Endodermal cell (in vitro differentiated cells): ENCODE results near the gene BTNL9. TPM values are rescaled to one million over a fixed set of nuclear protein-coding genes. Genes with fewer than 3 reads are reported as not detected.

Experiments used
- DNase-seq: peaks from one replicate; pipeline ENCODE4 v3.0.0-alpha.2; 2017
- H3K27ac ChIP-seq: 2 replicates; pipeline ENCODE4 v1.5.1; 2013; ENCODE audit warnings: mild to moderate bottlenecking, low read depth, low read length, moderate library complexity
- H3K27me3 ChIP-seq: 2 replicates; pipeline ENCODE4 v1.6.1; 2013; ENCODE audit warnings: mild to moderate bottlenecking, low read length, moderate library complexity; ENCODE audit not compliant: insufficient read depth, control insufficient read depth, poor library complexity, severe bottlenecking
- H3K36me3 ChIP-seq: 2 replicates; pipeline ENCODE4 v1.7.0; 2013; ENCODE audit warnings: mild to moderate bottlenecking, low read length, moderate library complexity; ENCODE audit not compliant: control insufficient read depth, insufficient read depth
- H3K4me1 ChIP-seq: one replicate; pipeline ENCODE4 v1.7.0; 2013; ENCODE audit warnings: low read length; ENCODE audit not compliant: control insufficient read depth, insufficient read depth
- H3K4me3 ChIP-seq: 2 replicates; pipeline ENCODE4 v1.5.1; 2013; ENCODE audit warnings: mild to moderate bottlenecking, low read length, moderate library complexity
- H3K9ac ChIP-seq: 2 replicates; pipeline ENCODE4 v1.6.1; 2013; ENCODE audit warnings: mild to moderate bottlenecking, low read length, moderate library complexity; ENCODE audit not compliant: poor library complexity, severe bottlenecking; ENCODE audit errors: extremely low read depth
- H3K9me3 ChIP-seq: 2 replicates; pipeline ENCODE4 v1.6.1; 2013; ENCODE audit warnings: mild to moderate bottlenecking, low read length, moderate library complexity; ENCODE audit not compliant: control insufficient read depth
- H3K27ac Mint-ChIP-seq: 2 replicates; pipeline ENCODE4 v1.8.0; 2020; ENCODE audit warnings: mixed read lengths
- H3K27me3 Mint-ChIP-seq: 2 replicates; pipeline ENCODE4 v1.8.0; 2021; ENCODE audit warnings: mild to moderate bottlenecking, mixed read lengths; ENCODE audit not compliant: insufficient read depth
- H3K36me3 Mint-ChIP-seq: 2 replicates; pipeline ENCODE4 v1.8.0; 2020; ENCODE audit warnings: low read depth, mixed read lengths
- H3K4me1 Mint-ChIP-seq: 2 replicates; pipeline ENCODE4 v1.8.0; 2020; ENCODE audit warnings: mixed read lengths
- H3K4me3 Mint-ChIP-seq: 2 replicates; pipeline ENCODE4 v1.8.0; 2020; ENCODE audit warnings: mild to moderate bottlenecking, moderate library complexity, mixed read lengths
- H3K9me3 Mint-ChIP-seq: 2 replicates; pipeline ENCODE4 v1.8.0; 2020; ENCODE audit warnings: mild to moderate bottlenecking, mixed read lengths
- CTCF ChIP-seq: fragments of 200-600 bp; sonication (generic); conservative IDR thresholded peaks from 2 replicates; pipeline ENCODE4 v1.5.0; 2021; ENCODE audit warnings: antibody characterized with exemption, mild to moderate bottlenecking
- WGBS, 2 experiments: methylation state at CpG; one replicate each; pipeline versions ENCODE4 v1.1.5 to v1.1.7; 2013; ENCODE audit warnings: missing lambda C conversion rate in 2 of 2, mixed read lengths in 1 of 2; ENCODE audit not compliant: insufficient coverage in 1 of 2, insufficient read length in 1 of 2; 5-methylcytosine and 5-hydroxymethylcytosine counted together
- total RNA-seq, 2 donors: library from RNA; stranded (reverse); fragmentation: NEBNext Ultra II Directional in 1 of 2; extraction: Animal tissue kit (Norgen Biotek cat#: 25700) in 1 of 2; gene quantifications; 2 replicates in 1 of 2; 3 replicates in 1 of 2; pipeline ENCODE4 v1.2.1, GENCODE V29; 2021

The BTNL9 gene
- total RNA-seq, 2 donors from 2014 or later: not detected

DNA sequence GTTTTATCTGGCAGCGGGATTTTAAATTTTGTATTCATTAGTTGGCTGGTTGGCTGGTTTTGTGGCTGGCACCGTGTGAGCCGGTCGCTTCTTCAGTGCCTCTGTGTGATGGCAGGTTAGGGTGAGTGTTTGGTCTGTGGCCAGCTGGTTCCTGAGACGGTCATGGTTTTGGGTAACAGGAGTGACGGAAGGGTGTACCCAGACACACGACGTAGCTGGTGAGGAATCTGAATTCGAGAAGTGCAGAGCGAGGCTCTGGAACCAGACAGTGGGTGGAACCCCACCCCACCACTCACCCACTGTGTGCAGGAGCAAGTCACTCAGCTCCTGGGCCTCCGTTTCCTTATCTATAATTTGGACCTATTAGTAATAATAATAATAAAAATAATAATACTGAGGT is 2.7 kb downstream of the BTNL9 start:
- Mint-ChIP-seq H3K27ac (no peak overlapping the region), H3K27me3 (peaks cover 33% of the 10 kb centered on the region), H3K36me3 (no peaks in the 10 kb centered on the region), H3K4me3 (no peak overlapping the region), H3K4me1 (no peaks in the 10 kb centered on the region), H3K9me3 (no peaks in the 10 kb centered on the region)
- no peak for DNase-seq
- Histone ChIP-seq H3K27ac (no peak overlapping the region), H3K4me3 (no peak overlapping the region), H3K36me3 (no peaks in the 10 kb centered on the region), H3K27me3 (no peaks in the 10 kb centered on the region), H3K9ac (no peak overlapping the region), H3K4me1 (no peaks in the 10 kb centered on the region), H3K9me3 (peaks cover 11% of the 10 kb centered on the region)
- no peak for TF ChIP-seq CTCF
- WGBS, 2 experiments: 69% methylated on average over 10 of the region's 11 CpGs; no CpG with 5 or more reads in 1 of the 2 experiments

DNA sequence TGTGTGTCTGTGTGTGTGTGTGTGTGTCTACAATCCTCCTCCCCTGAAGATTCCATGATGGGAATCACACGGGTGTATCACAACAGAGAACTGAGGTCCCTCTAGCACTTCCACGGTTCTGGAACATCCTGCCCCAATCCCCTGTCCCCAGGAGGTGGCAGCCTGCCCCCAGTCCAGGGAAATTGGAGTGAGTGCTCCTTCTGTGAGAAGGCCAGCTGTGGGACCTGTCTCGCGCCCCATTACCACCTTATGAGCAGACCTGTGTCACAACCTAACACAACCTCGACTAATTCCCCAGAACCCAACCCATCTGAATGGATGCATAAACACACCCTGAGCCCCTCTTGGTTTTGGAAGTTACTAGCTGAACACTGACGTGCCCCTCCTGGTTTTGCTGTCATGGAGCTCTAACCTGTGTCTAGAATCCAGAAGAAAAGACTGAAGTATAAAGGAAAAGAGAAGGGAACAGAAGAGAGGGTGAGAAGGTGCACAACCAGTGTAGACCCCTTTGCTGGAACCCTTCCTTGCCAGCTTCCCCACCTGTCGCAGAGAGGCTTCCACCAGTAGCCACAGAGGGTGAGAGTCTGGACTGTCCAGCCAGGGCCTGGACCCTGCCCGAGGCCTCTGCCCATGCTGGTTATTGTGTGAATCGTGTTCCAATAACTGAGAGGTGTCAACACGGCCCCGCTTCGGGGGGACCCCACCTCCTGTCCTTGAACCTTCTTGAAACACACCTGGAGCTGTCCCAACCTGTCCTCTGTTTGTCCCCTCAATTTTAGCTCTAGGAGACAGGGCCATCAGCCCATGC is 3.4 kb downstream of the BTNL9 start:
- TF ChIP-seq CTCF: peak; percentile 52
- Histone ChIP-seq H3K4me1 (no peaks in the 10 kb centered on the region), H3K9ac (no peak overlapping the region), H3K4me3 (no peak overlapping the region), H3K9me3 (peaks cover 18% of the 10 kb centered on the region), H3K27ac (no peak overlapping the region), H3K36me3 (no peaks in the 10 kb centered on the region), H3K27me3 (no peaks in the 10 kb centered on the region)
- Mint-ChIP-seq H3K27ac (no peak overlapping the region), H3K9me3 (no peaks in the 10 kb centered on the region), H3K36me3 (no peaks in the 10 kb centered on the region), H3K4me3 (no peak overlapping the region), H3K27me3 (peaks cover 28% of the 10 kb centered on the region), H3K4me1 (no peaks in the 10 kb centered on the region)
- 78 to 79% methylated on average over 6 to 12 of the region's 12 CpGs for WGBS, 2 experiments
- peak; percentile 70 for DNase-seq

GRCh38 chr5:181044093-181044599 is 4.1 kb downstream of the BTNL9 start:
- H3K36me3 Mint-ChIP-seq: no peaks in the 10 kb centered on the region
- H3K27ac Mint-ChIP-seq: no peak overlapping the region
- peaks cover 18% of the 10 kb centered on the region for H3K9me3 ChIP-seq
- H3K4me3 Mint-ChIP-seq: no peak overlapping the region
- H3K9me3 Mint-ChIP-seq: no peaks in the 10 kb centered on the region
- H3K4me1 Mint-ChIP-seq: no peaks in the 10 kb centered on the region
- DNase-seq: peak; percentile 26
- H3K36me3 ChIP-seq: no peaks in the 10 kb centered on the region
- no peaks in the 10 kb centered on the region for H3K4me1 ChIP-seq
- peaks cover 30% of the 10 kb centered on the region for H3K27me3 Mint-ChIP-seq
- no peak overlapping the region for H3K4me3 ChIP-seq
- H3K27ac ChIP-seq: no peak overlapping the region
- no peak overlapping the region for H3K9ac ChIP-seq
- WGBS, 2 experiments: 68 to 86% methylated on average over 7 to 10 of the region's 10 CpGs
- H3K27me3 ChIP-seq: no peaks in the 10 kb centered on the region
- no peak for TF ChIP-seq CTCF
